DND-41 (cell line): ENCODE data around the gene NPM1.
A peak's percentile ranks its signal among the peaks of the same experiment; 100 is the strongest.
"Not testable (repeated sequence)": the region's sequence is repeated elsewhere in the genome, so short reads cannot be mapped to it uniquely, and the experiment has no call there.

Experiments
- ATAC-seq: fragments of 200-7000 bp; cut with Tn5 transposase; 3 replicates; pipeline ENCODE4 v1.9.1; 2021; ENCODE audit warnings: low read depth; ENCODE audit not compliant: insufficient read depth
- DNase-seq: peaks from one replicate; pipeline ENCODE4 v3.0.0-alpha.2; 2020
- H2AFZ ChIP-seq: 2 replicates; pipeline ENCODE4 v1.6.0; 2012; ENCODE audit warnings: low read depth, low read length
- H3K27ac ChIP-seq: 2 replicates; pipeline ENCODE4 v1.5.1; 2012; ENCODE audit warnings: low read length, inconsistent platforms
- H3K27me3 ChIP-seq: fragments of 200-600 bp; sonication (generic); 2 replicates; pipeline ENCODE4 v1.6.0; 2012; ENCODE audit warnings: low read length, mild to moderate bottlenecking, inconsistent platforms; ENCODE audit not compliant: insufficient read depth, poor library complexity
- H3K36me3 ChIP-seq: 2 replicates; pipeline ENCODE4 v1.5.1; 2012; ENCODE audit warnings: low read length, inconsistent platforms; ENCODE audit not compliant: insufficient read depth
- H3K4me1 ChIP-seq: 2 replicates; pipeline ENCODE4 v1.5.1; 2012; ENCODE audit warnings: mild to moderate bottlenecking, low read length; ENCODE audit not compliant: insufficient read depth
- H3K4me2 ChIP-seq: 2 replicates; pipeline ENCODE4 v1.6.0; 2012; ENCODE audit warnings: mild to moderate bottlenecking, moderate library complexity, low read length, inconsistent platforms; ENCODE audit not compliant: insufficient read depth
- H3K4me3 ChIP-seq, 2 experiments: fragments of 200-600 bp in 1 of 2; shearing (Covaris generic) in 1 of 2; 2 replicates each; pipeline ENCODE4 v1.5.1; 2012 to 2016; ENCODE audit warnings: inconsistent platforms in 2 of 2, low read length in 2 of 2, mild to moderate bottlenecking in 2 of 2, low read depth in 1 of 2, moderate library complexity in 1 of 2
- H3K79me2 ChIP-seq: 2 replicates; pipeline ENCODE4 v1.6.0; 2012; ENCODE audit warnings: low read length, inconsistent platforms; ENCODE audit not compliant: insufficient read depth
- H3K9ac ChIP-seq: 2 replicates; pipeline ENCODE4 v1.6.0; 2012; ENCODE audit warnings: low read depth, mild to moderate bottlenecking, inconsistent platforms, low read length, moderate library complexity
- H3K9me3 ChIP-seq: 2 replicates; pipeline ENCODE4 v1.5.1; 2012; ENCODE audit warnings: low read length, moderate library complexity, mild to moderate bottlenecking, inconsistent platforms; ENCODE audit not compliant: insufficient read depth, severe bottlenecking
- H4K20me1 ChIP-seq: 2 replicates; pipeline ENCODE4 v1.6.0; 2012; ENCODE audit warnings: low read length; ENCODE audit not compliant: insufficient read depth
- EZH2 ChIP-seq: IDR thresholded peaks from 3 replicates; pipeline ENCODE4 v1.6.1; 2012; ENCODE audit warnings: borderline replicate concordance, low read depth, mild to moderate bottlenecking, moderate library complexity, low read length, inconsistent platforms; ENCODE audit not compliant: severe bottlenecking
- TF ChIP-seq, protein P1 (sequence below): IDR thresholded peaks from 2 replicates; pipeline ENCODE4 v1.5.1; 2012; ENCODE audit warnings: borderline replicate concordance, low read length, moderate library complexity, mild to moderate bottlenecking; ENCODE audit not compliant: poor library complexity, severe bottlenecking; ENCODE audit errors: extremely low read depth

Gene NPM1

DNA sequence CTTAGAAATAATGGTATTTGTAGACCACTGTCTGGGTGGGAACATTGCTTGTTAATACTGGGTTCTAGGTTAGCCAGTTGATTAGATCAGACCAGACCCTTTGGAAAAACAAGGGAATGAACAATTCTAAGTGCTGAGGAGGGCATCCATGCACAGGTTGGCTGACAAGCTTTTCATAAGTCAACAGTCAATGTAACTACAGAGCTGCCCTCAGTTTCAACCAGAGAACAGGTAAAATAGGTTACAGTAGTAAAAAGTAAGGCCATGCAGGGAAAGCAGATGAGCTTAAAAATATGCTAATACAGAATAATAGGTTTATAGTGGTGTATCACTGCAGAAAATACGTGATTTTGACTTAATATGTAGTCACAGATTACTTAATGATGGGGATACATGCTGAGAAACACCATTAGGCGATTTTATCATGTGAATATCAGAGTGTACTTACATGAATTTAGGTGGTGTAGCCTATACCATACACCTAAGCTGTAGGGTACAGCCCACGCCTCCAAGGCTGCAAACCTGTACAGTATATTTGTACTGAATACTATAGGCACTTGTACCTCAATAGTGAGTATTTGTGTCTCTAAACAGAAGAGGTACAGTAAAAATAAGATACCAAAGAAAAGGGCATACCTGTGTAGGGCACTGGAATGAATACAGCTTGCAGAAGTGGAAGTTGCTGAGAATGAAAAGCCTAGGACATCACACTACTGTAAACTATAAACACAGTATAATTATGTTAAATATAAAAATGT lies 25.7 kb downstream of the NPM1 start:
- H3K36me3 ChIP-seq = peaks cover 58% of the 10 kb centered on the region
- no peaks in the 10 kb centered on the region for H3K27me3 ChIP-seq
- H3K79me2 ChIP-seq = peaks cover 30% of the 10 kb centered on the region
- H3K9me3 ChIP-seq = no peaks in the 10 kb centered on the region
- H3K9ac ChIP-seq = no peak overlapping the region
- no peak for DNase-seq
- H3K27ac ChIP-seq = no peak overlapping the region
- H3K4me3 ChIP-seq = no peak overlapping the region
- peaks cover 73% of the 10 kb centered on the region for H4K20me1 ChIP-seq
- H2AFZ ChIP-seq = no peak overlapping the region
- TF ChIP-seq, protein P1, sequence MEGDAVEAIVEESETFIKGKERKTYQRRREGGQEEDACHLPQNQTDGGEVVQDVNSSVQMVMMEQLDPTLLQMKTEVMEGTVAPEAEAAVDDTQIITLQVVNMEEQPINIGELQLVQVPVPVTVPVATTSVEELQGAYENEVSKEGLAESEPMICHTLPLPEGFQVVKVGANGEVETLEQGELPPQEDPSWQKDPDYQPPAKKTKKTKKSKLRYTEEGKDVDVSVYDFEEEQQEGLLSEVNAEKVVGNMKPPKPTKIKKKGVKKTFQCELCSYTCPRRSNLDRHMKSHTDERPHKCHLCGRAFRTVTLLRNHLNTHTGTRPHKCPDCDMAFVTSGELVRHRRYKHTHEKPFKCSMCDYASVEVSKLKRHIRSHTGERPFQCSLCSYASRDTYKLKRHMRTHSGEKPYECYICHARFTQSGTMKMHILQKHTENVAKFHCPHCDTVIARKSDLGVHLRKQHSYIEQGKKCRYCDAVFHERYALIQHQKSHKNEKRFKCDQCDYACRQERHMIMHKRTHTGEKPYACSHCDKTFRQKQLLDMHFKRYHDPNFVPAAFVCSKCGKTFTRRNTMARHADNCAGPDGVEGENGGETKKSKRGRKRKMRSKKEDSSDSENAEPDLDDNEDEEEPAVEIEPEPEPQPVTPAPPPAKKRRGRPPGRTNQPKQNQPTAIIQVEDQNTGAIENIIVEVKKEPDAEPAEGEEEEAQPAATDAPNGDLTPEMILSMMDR = no peak
- no peak for TF ChIP-seq EZH2
- ATAC-seq = peak; percentile 27
- no peaks in the 10 kb centered on the region for H3K4me1 ChIP-seq
- H3K4me2 ChIP-seq = no peak overlapping the region

DNA sequence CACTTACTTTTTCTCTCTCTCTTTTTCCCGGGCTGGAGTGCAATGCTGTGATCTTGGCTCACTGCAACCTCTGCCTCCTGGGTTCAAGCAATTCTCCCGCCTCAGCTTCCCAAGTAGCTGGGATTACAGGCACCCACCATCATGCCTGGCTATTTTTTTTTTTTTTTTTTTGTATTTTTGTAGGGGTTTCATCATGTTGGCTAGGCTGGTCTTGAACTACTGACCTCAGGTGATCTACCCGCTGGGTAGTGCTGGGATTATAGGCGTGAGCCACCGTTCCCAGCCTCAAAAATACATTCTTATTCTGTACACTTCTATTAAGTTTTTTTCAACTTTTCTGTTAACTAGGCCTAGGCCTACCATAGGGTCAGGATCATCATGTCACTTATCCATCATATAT lies 26.3 kb downstream of the NPM1 start:
- H3K9ac ChIP-seq, H3K27ac ChIP-seq, H3K27me3 ChIP-seq, H3K4me1 ChIP-seq, H3K4me3 ChIP-seq, ATAC-seq, H3K9me3 ChIP-seq, H3K4me2 ChIP-seq, DNase-seq, H2AFZ ChIP-seq: not testable (repeated sequence)
- peaks cover 51% of the 10 kb centered on the region for H3K36me3 ChIP-seq
- peaks cover 23% of the 10 kb centered on the region for H3K79me2 ChIP-seq
- peaks cover 73% of the 10 kb centered on the region for H4K20me1 ChIP-seq

DNA sequence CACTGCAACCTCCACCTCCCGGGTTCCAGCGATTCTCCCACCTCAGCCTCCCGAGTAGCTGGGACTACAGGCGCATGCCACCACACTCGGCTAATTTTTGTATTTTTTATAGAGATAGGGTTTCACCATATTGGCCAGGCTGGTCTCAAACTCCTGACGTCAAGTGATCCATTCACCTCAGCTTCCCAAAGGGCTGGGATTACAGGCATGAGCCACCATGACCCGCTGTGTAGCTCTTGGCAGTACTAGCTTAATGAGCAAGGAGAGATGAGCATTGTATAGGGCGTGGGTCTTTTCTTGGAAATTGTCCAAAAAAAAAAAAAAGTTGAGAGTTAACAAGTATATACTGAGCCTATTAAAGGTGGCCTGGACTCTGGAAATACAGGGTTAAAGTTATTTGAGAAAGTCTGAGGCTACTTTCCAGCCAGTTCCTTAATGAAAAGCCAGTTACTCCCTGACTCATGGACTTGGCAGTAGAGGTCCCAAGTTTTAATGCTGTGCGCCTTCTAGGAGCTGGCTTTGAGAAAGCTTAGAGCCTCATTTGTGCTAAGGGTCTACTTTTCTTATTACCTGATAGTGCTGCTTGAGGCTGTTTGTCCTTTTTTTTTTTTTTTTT lies 27.6 kb downstream of the NPM1 start:
- H3K4me3 ChIP-seq = no peak overlapping the region
- TF ChIP-seq, protein P1 = no peak
- no peak for TF ChIP-seq EZH2
- H3K4me1 ChIP-seq = peaks cover 13% of the 10 kb centered on the region
- H3K27ac ChIP-seq = no peak overlapping the region
- peaks cover 39% of the 10 kb centered on the region for H3K36me3 ChIP-seq
- H2AFZ ChIP-seq = no peak overlapping the region
- H3K4me2 ChIP-seq = no peak overlapping the region
- ATAC-seq (no peak), DNase-seq (no peak)
- peaks cover 12% of the 10 kb centered on the region; the same call in 1 of the 2 replicates for H3K79me2 ChIP-seq
- peaks cover 64% of the 10 kb centered on the region for H4K20me1 ChIP-seq
- no peak overlapping the region for H3K9ac ChIP-seq
- no peaks in the 10 kb centered on the region for H3K9me3 ChIP-seq
- H3K27me3 ChIP-seq = no peaks in the 10 kb centered on the region

DNA sequence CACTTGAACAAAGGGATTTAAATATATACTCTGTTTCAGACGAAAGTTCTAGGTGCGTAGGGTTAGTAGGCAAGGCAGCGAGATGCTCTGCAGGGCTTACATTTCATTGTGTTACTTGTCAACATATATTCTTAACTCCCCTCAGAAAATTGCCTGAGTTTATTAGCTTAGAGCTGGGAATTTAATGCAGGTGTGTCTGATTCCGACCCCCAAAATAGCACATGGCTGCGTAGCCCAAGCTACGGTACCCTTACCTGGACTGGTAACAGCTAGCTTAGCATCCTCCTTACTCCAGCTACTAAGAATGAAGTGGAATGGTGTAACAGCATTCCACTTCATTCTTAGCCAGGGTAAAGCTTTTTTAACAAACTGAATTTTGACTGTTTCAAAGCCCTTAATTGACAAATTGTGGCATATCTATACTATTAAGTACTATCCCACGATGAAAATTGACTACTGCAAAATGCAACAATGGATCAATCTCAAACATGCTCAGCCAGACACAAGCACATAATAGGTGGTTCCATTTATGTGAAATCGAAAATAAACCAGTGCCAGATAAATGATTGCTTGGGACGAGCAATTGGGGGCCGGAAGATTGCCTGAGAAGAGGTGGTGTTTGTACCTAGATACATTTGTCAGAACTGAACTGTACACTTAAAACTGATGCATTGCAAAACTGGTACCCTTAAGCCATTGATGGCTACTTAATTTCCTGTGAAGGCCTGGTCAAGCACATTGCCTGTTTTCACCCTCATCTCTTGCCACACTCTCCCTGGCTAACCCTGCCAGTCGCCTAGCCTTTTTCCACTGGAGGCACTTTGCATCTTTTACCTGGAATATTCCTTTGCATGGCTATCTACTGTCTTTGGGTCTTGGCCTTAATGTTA lies 28.8 kb downstream of the NPM1 start:
- no peaks in the 10 kb centered on the region for H3K27me3 ChIP-seq
- H3K4me1 ChIP-seq = peaks cover 13% of the 10 kb centered on the region
- no peak overlapping the region for H3K27ac ChIP-seq
- DNase-seq (no peak), ATAC-seq (no peak)
- no peak overlapping the region for H3K4me2 ChIP-seq
- no peak overlapping the region for H3K9ac ChIP-seq
- H3K79me2 ChIP-seq = peaks cover 7% of the 10 kb centered on the region; the same call in 1 of the 2 replicates
- H3K36me3 ChIP-seq = peaks cover 28% of the 10 kb centered on the region
- no peaks in the 10 kb centered on the region for H3K9me3 ChIP-seq
- TF ChIP-seq EZH2 = no peak
- TF ChIP-seq, protein P1 = no peak
- H3K4me3 ChIP-seq = no peak overlapping the region
- H2AFZ ChIP-seq = no peak overlapping the region
- peaks cover 56% of the 10 kb centered on the region for H4K20me1 ChIP-seq
